Adipose tissue (tissue), 3 donors: ENCODE measurements around the gene CSNK1E. TPM values are rescaled to one million over a fixed set of nuclear protein-coding genes. Genes with fewer than 3 reads are reported as not detected.

Experiments
- H3K27ac ChIP-seq: one replicate; pipeline ENCODE4 v1.5.1; 2013; ENCODE audit warnings: low read depth, low read length
- WGBS, 3 donors: extraction: QIAGEN DNeasy Blood & Tissue Kit; methylation state at CpG; one replicate each; pipeline ENCODE4 v1.1.7; 2013; 5-methylcytosine and 5-hydroxymethylcytosine counted together
- polyA plus RNA-seq, 3 donors: library from polyadenylated mRNA; stranded (reverse); fragments of 200-250 nt; gene quantifications; one replicate each; pipeline ENCODE4 v1.2.3, GENCODE V29; 2013
- donor health status: healthy with polysubstance abuse.
- donor health status: Bipolar disorder and iron deficiency.
- donor health status: healthy.

The CSNK1E gene
- polyA plus RNA-seq, 3 donors = 77.8 to 139 (median 123) TPM

DNA sequence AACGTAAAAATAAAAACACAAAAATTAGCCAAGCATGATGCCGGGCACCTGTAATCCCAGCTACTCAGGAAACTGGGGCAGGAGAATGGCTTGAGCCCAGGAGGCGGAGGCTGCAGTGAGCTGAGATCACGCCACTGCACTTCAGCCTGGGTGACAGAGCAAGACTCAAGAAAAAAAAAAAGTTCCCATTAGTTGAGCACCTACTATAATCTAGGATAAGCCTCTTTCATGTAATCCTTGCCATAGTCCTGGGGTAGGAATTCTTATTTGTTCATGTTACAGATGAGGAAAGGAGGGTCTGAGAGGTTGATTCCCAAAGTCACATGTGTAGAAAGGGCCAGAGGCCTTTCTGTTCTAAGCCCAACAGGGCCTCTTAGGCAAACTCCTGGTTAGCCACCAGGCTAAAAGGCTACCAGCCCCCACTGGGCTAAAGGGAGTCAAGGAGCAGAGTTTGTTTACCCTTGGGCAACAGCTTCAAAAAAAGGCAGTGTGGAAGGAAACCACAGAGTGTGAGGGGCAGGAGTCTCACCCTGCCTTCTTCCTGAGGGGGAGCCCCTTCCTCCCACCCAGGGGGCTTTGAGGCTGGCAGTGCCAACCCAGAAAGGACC, 21.6 kb upstream of the CSNK1E start:
- no peak overlapping the region for H3K27ac ChIP-seq
- WGBS, 3 donors = 95 to 97% (median 96%) methylated on average over 4 of the region's 4 CpGs

DNA sequence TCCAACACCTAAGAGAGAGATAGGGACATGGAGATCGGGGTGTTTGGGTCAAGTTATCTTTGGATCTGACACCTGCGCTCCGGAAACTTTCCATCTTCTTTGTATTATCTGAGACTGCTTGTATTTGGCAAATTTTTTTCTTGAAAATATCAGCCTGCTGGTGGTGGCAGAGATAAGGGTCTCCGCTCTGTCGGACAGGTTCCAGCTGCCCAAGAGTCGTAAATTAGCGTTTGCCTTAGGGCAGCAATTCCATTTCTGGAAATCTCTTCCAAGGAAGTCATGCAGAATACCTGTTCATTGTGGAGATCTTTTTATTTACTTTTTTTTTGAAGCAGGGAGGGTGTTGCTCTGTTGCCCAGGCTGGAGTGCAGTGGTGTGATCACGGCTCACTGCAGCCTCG, 19.5 kb upstream of the CSNK1E start:
- 31 to 65% (median 58%) methylated on average over 9 of the region's 9 CpGs for WGBS, 3 donors
- H3K27ac ChIP-seq = no peak overlapping the region

DNA sequence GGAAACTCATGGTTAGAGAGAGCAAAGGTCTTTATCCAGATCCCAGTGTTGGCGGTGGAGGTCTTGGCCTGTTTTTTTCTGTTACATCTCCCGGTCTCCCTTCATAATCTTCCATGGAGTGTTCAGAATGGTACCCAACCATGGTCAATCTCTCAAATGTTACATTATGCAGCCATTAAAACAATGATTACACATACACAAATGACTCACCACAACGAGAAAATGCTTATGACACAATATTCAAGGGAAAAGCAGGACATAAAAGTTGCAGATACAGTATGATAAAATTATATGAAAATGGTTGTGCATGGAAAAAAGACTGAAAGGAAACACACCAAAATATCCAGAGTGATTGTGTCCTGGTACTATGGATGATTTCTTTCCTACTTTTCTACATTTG, 17.8 kb upstream of the CSNK1E start:
- WGBS, 3 donors = 74 to 76% (median 75%) methylated on average over 3 of the region's 3 CpGs
- no peak overlapping the region for H3K27ac ChIP-seq

DNA sequence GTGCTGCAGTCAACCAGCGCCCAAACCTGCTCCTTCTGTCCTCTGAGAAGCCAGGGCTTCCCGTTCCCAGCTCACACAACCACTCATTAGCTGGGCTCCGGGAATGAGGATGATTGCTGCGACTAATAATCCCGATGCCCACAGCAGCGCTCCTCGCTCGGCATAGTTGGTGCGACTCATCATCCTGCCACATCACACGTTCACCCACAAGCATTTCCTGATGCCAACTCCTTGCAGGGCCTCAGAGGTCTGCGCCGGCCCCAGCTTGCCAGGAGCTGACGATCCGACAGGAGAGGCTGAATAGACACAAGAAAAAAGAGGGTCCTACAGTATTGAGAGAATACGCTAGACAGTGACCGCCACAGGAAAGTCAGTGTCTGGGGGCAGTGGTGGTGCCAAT, 10.6 kb upstream of the CSNK1E start:
- 79 to 91% (median 85%) methylated on average over 16 of the region's 16 CpGs for WGBS, 3 donors

DNA sequence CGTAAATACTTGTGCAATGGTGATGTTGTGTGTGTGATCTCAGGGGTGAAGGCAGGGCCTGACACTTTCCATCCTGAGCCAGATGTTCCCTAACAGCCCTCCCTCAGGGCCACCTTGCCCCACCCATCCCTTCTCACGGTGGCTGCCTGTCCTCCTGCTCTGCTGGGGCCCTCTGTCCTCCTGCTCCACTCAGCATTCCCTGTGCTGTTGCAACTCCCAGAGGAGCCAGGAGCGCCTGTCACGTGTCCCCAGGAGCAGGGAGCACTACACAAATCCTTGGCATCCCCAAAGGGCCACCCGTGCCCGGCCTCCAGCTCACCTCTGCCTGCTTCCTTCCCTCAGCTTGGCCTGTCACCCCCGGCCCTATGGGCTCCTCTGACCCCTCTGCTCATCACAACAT, 10.2 kb upstream of the CSNK1E start:
- H3K27ac ChIP-seq = no peak overlapping the region
- 80 to 89% (median 82%) methylated on average over 7 of the region's 7 CpGs for WGBS, 3 donors

More for the DNA sequence above, 10.6 kb upstream of the CSNK1E start:
- no peak overlapping the region for H3K27ac ChIP-seq

DNA sequence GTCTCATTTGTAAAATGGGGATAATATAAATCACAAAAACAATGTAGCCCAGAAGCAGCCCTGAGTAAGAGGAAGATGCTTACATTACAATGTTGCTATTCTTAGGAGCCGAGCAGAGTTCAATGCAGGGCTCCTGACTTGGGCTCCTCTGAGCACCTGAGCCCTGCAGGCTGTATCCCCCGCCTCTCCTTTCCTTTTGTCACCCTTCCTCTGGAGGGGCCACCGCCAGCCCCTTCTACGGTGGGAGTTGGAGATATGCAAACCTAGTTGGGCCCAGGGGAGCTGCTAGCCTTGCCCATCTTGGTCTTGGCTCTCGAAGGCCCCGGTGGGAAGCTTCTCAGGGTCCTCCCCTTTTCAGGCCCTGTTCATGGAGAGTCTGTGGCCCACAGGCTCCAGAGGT, 8.4 kb upstream of the CSNK1E start:
- no peak overlapping the region for H3K27ac ChIP-seq
- 89 to 91% (median 90%) methylated on average over 6 of the region's 6 CpGs for WGBS, 3 donors

DNA sequence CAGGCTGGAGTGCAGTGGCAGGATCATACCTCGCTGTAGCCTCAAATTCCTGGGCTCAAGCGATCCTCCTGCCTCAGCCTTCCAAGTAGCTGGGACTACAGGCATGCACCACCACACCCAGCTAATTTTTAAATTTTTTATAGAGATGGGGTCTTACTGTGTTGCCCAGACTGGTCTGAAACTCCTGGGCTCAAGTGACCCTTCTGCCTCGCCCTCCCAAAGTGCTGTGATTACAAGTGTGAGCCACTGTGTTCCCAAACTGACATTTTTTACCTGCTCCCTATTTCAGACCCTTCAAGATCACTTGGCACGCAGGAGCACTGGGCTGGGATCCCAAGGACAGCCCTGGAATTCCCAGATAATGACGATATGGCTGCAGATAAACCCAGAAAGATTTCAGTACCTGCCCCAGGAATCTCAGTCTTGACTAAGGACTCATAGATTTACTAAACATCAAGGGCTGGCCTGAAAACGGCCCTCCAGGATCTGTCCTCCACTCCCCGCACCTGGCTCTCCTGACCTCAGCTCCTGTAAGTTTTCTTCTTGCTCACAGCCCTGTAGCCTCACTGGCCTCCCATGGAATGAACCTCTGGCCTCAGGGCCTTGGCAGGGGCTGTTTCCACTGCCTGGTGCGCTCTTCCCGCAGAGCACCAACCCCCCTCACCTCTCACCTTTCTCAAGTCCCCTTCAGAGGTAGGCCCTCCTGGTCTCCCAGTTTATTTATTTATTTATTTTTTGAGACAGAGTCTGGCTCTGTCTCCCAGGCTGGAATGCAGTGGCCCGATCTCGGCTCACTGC, 3.6 kb upstream of the CSNK1E start:
- 76 to 96% (median 91%) methylated on average over 11 of the region's 11 CpGs for WGBS, 3 donors
- H3K27ac ChIP-seq = no peak overlapping the region

DNA sequence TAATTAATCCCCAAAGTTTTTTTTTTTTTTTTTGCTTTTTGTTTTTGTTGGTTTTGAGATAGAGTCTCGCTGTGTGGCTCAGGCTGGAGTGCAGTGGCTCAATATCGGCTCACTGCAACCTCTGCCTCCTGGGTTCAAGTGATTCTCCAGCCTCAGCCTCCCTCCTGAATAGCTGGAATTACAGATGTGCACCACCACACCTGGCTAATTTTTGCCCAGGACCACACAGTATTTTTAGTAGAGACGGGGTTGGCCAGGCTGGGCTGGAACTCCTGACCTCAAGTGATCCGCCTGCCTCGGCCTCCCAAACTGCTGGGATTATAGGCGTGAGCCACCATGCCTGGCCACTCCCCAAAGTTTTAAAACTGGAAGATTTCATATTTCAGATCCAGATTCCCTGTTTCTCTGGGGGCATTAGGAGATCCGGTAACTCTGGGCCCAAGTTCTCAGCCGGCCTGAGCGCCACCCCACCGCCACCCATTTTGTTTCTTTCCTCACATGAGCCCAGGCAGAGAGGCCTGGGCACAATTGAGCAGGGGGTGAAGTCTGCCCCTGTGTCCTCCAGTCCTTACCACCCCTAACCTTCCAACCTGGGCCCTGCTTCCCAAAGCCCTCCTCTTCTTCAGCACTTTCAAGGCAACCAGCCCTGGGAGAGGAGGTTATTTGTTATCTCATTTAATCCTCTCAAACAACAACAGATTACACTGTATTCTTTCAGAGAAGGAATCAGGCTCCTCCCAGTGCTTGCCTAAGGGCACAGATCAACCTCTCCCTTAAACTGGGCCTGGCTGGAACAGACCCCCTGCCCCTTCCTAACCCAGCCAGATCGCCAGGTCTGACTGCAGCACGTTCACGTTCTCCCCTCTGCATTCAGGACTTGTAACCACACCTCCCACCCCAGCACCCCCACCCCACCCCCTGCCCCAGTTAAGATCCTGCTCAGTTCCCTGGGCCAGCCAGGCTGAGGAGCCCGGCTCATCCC, 1.9 kb upstream of the CSNK1E start:
- WGBS, 3 donors = 91 to 93% (median 92%) methylated on average over 14 of the region's 14 CpGs
- H3K27ac ChIP-seq = peak overlapping the region; percentile 79

DNA sequence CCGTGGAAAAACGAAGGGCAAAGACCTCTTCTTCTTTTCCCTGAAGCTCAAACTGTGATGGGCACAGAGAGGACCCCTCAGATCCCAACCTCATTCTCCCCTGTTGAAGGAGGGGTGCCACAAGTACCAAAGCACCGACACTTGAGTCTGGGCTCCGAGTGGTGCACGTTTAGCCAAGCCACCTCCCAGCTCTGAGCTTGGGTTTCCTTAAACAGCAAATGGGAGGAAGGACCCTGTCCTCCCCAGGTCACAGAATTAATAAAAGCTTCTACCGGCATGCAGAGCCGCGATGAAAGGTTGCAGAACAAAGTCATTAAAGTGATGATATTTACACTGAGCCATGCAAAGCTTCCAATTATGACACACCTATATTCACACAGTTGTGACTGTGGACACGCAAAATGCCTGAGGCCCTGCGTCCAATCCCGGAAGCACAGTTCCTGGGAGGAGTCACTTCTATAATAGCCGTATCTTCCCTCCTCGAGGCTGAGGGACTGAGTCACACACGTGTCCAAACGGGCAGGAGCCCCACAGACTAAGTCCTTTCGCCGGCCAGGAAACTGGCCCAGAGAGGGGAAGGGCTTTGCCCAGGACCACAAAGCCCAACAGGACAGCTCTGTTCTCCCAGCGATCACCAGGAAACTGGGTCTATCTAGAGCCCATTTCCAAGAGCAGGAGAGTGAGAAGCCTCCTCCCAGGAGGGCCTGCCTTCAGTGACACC, 922 bp upstream of the CSNK1E start:
- 8 to 29% (median 15%) methylated on average over 17 to 18 of the region's 18 CpGs for WGBS, 3 donors
- peak overlapping the region; percentile 79 for H3K27ac ChIP-seq

DNA sequence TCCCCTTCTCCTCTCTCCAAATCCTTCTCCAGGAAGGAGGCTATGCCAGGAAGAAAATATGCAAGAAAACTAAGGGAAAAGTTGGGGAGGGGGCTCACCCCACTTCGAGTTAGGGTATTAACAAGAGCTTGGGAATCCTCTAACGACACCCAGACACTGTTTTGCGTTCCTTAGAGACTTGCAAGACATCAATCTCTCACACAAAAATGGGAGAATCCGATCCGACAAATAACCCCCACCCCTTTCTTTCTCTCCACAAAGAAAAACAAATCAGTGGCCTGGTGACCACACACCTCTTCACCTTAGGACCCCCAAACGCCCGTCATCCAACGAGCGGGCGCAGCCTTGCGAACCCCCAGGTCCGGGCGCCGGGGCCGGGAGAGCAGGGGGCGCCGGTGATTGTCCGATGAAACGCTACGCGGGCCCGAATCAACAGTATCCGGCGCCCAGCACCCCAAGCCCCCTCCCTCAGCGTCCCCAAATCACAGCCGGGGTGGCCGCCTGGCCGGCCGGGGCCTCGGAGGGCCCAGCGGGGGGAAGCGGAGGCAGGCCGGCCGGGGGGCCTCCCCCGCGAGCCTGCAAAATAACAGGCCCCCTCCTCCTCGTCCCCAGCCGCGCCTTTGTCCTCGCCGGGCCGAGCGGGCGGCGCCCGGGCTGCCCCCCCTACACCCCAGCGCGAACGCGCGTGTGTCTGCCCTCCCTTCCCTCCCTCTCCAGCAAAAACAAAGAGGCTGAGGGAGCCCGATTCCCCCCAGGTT, 690 bp downstream of the CSNK1E start:
- 0 to 1% (median 1%) methylated on average over 34 to 52 of the region's 52 CpGs for WGBS, 3 donors
- H3K27ac ChIP-seq = peak overlapping the region; percentile 71

DNA sequence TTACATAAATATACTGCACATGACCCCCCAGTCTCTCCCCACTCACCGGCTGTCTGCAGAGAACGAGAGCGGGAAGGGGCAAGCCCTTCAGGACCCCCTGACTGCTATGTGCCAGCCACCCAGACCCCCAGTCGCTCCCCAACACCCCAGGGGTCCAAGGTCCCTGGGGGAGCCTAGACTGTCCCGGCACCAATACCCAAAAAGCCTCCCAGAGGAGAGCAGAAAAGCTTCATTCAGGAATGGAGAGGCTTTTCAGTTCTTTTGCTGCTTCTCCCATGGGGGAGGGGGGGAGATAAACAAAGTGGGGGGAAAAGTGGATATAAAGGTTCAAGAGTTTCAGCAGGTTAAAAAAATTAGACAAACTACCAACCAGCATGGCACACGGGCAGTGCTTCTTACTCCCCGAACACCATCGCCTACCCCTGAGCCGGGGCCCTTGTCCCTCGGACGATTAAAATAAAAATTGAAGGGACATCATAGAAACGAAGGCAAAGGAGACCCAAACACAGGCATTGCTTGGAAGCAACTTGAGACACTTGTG, 1.3 kb downstream of the CSNK1E start:
- WGBS, 3 donors = 1 to 5% (median 2%) methylated on average over 12 of the region's 12 CpGs
- H3K27ac ChIP-seq = no peak overlapping the region

DNA sequence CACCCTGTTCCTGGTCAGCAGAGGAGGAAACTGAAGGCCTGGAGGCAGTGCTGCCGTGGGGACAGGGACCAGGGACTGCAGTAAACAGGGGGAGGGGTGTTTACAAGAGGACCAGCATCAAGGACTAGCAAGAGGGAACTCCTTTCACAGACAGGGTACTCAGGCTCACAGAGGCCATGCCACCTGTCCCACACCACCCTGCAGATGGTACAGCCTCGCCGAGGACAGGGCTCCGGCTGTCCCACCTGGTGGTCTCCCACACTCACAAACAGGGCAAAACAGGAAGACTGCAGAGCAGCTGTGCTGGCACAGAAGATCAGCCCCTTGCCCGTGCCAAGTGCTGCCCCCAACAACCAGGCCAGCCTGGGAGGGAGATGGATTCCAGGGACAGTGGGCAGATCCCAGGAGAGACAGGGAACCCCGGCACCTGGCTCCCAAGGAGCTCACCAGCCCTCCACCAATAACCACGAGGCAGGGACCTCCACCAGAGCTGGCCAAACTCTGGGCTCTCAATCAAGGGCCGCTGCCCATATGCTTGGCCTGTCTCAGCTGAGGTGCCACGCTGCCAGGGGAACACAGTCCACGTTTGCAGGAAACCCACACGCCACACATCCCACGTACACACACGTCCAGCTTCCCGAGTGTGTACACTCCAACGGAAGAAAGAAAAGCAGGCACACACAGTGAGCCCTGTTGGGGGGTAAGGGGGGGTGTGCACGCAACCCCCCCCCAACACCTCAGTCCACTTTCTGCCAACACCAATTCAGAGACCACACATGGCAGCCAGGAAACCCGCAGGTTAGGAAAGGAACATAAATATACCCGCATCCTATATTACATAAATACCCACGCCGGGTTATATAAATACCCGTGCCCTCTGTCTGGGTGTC, 2.1 kb downstream of the CSNK1E start:
- WGBS, 3 donors = 7 to 12% (median 9%) methylated on average over 21 of the region's 21 CpGs
- H3K27ac ChIP-seq = peak overlapping the region; percentile 60

DNA sequence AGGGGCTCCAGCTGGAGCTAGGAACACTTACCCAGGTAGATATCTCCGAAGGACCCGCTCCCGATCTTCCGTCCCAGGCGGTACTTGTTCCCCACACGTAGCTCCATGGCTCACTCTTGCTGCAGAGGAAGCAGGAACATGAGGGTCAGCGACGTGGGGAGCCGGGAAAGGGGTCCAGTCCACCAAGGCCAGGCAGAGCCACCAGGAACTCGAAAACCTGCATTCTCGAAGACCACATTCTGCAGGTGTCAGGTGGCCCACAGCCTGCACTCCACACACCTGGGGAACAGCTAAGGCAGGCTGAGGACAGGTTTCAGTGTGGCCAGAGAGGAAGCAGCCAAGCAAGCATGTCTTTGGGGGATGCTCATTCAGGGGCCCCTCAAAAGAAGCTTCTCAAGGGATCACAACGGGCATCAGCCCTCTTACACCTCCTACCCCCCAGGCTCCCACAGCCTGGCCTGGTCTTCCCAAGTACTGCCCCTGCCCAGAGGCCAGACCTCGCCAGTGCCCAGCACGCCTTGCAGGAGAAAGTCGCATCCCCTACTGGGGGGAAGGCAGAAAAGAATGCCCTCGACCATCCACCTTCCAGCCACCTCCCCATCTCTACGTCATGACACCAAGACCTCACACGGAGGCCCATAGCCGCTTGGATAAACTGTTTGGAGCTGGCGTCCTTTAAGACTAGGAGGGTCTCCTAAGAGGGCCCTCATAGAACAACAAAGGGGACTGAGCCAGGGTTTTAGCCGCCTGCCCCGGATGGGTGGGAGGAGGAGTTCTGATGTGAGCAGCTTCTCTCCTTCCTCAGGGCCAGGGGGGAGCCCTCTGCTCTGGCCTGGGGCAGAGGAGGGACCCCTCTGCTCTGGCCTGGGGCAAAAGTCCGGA, 2.9 kb downstream of the CSNK1E start:
- H3K27ac ChIP-seq = peak overlapping the region; percentile 19
- WGBS, 3 donors = 54 to 71% (median 55%) methylated on average over 23 of the region's 23 CpGs

DNA sequence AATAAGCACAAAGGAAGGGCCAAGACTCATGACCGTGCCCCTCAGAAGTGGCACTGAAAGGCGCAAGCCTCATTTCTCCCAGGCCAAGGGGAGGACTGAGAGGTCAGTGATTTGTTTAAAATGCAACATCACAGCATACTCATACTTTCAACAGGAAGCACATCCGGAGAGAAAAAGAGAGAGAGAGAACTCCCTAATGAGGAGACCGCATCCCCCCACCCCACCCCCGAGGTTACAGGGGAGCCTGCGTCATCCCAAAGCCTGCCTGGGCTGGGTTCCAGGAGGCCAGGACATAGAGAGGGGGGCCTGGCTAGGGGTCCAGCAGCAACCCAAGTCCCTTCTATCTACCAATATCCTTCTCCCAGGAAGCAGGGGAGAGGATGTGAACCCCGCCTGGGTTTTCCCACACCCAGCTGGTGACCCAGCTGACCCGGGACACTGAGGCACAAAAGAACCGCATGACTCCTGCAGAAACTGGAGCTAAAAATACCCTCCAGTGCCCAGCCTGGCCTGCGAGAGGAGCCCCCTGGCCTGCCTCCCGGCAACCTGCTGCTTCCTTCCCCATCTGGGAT, 3.8 kb downstream of the CSNK1E start:
- H3K27ac ChIP-seq = peak overlapping the region; percentile 19
- WGBS, 3 donors = 28 to 51% (median 33%) methylated on average over 11 of the region's 11 CpGs

DNA sequence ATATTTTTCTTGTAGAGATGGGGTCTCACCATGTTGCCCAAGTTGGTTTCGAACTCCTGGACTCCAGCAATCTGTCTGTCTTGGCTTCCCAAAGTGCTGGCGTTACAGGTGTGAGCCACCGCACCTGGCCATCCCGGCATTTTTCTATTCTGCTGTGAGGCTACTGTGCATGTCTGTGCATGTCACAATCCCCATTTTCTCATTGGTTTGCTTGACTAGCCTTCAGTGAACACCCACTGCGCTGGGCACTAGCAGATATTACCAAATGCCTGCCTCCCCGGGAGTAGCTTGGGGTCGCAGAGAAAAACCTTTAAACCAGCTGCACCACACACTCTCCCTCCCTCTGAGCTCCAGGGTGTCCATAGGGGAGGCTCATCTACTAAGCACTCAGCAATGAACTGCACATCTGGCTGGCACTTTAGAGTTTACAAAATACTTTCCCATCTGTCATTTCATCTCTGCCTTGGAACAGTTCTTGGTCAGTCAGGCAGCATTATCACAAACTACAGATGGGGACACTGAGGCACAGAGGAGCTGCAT, 4.9 kb downstream of the CSNK1E start:
- WGBS, 3 donors = 78 to 91% (median 91%) methylated on average over 7 of the region's 7 CpGs
- H3K27ac ChIP-seq = no peak overlapping the region
